H9 (cell line): ENCODE measurements around the gene NCAM1. TPM values are rescaled to one million over a fixed set of nuclear protein-coding genes. Genes with fewer than 3 reads are reported as not detected.

Experiments
- DNase-seq: peaks from one replicate; pipeline ENCODE4 v3.0.0-alpha.2; 2017
- H2AFZ ChIP-seq: one replicate; pipeline ENCODE4 v1.6.1; 2013; ENCODE audit warnings: mild to moderate bottlenecking, low read length, control low read depth, moderate library complexity
- H2AK5ac ChIP-seq: 2 replicates; pipeline ENCODE4 v1.6.1; 2013; ENCODE audit warnings: low read length, control low read depth, mixed read lengths; ENCODE audit not compliant: insufficient read length
- H2BK120ac ChIP-seq: one replicate; pipeline ENCODE4 v1.6.1; 2013; ENCODE audit warnings: low read depth, mild to moderate bottlenecking, low read length, control low read depth, inconsistent platforms; ENCODE audit not compliant: poor library complexity, severe bottlenecking
- H2BK12ac ChIP-seq: 2 replicates; pipeline ENCODE4 v1.6.1; 2013; ENCODE audit warnings: low read length, control low read depth, mixed read lengths, low read depth; ENCODE audit not compliant: insufficient read length
- H2BK15ac ChIP-seq: 2 replicates; pipeline ENCODE4 v1.6.1; 2013; ENCODE audit warnings: low read depth, low read length, control low read depth
- H2BK20ac ChIP-seq: one replicate; pipeline ENCODE4 v1.6.1; 2013; ENCODE audit warnings: low read depth, mild to moderate bottlenecking, low read length, control low read depth, inconsistent platforms; ENCODE audit not compliant: poor library complexity, severe bottlenecking
- H2BK5ac ChIP-seq: 2 replicates; pipeline ENCODE4 v1.6.1; 2013; ENCODE audit warnings: low read length, control low read depth, mixed read lengths; ENCODE audit not compliant: insufficient read length
- H3K14ac ChIP-seq: 2 replicates; pipeline ENCODE4 v1.6.1; 2013; ENCODE audit warnings: low read length, control low read depth; ENCODE audit not compliant: insufficient read depth
- H3K18ac ChIP-seq: 2 replicates; pipeline ENCODE4 v1.6.1; 2013; ENCODE audit warnings: low read depth, mild to moderate bottlenecking, mixed read lengths, low read length, control low read depth; ENCODE audit not compliant: insufficient read length
- H3K23ac ChIP-seq: 2 replicates; pipeline ENCODE4 v1.6.1; 2013; ENCODE audit warnings: low read length, control low read depth, mixed read lengths, low read depth; ENCODE audit not compliant: insufficient read length
- H3K23me2 ChIP-seq: 2 replicates; pipeline ENCODE4 v1.6.1; 2013; ENCODE audit warnings: low read depth, mild to moderate bottlenecking, mixed read lengths, low read length, control low read depth; ENCODE audit not compliant: insufficient read length, poor library complexity, severe bottlenecking
- H3K27ac ChIP-seq: 2 replicates; pipeline ENCODE4 v1.5.1; 2013; ENCODE audit warnings: low read length, control low read depth, mixed read lengths, low read depth; ENCODE audit not compliant: insufficient read length
- H3K27me3 ChIP-seq: 2 replicates; pipeline ENCODE4 v1.6.1; 2013; ENCODE audit warnings: low read length, control low read depth, inconsistent platforms; ENCODE audit not compliant: insufficient read depth
- H3K4ac ChIP-seq: 2 replicates; pipeline ENCODE4 v1.6.1; 2013; ENCODE audit warnings: low read depth, mild to moderate bottlenecking, control low read depth, inconsistent platforms, low read length, moderate library complexity
- H3K4me1 ChIP-seq: 2 replicates; pipeline ENCODE4 v1.6.1; 2013; ENCODE audit warnings: low read length, control low read depth, inconsistent platforms; ENCODE audit not compliant: insufficient read depth
- H3K4me2 ChIP-seq: 2 replicates; pipeline ENCODE4 v1.6.1; 2013; ENCODE audit warnings: low read length, control low read depth, mixed read lengths; ENCODE audit not compliant: insufficient read length, insufficient read depth
- H3K56ac ChIP-seq: 2 replicates; pipeline ENCODE4 v1.6.1; 2013; ENCODE audit warnings: low read depth, mild to moderate bottlenecking, mixed read lengths, low read length, control low read depth; ENCODE audit not compliant: insufficient read length
- H3K79me1 ChIP-seq: 2 replicates; pipeline ENCODE4 v1.6.1; 2013; ENCODE audit warnings: low read depth, mild to moderate bottlenecking, moderate library complexity, low read length, control low read depth, inconsistent platforms; ENCODE audit not compliant: insufficient read depth, poor library complexity, severe bottlenecking
- H3K79me2 ChIP-seq: 2 replicates; pipeline ENCODE4 v1.6.1; 2013; ENCODE audit warnings: low read length, control low read depth, inconsistent platforms; ENCODE audit not compliant: insufficient read depth
- H3K9ac ChIP-seq: 2 replicates; pipeline ENCODE4 v1.6.1; 2013; ENCODE audit warnings: low read length, control low read depth, mixed read lengths; ENCODE audit not compliant: insufficient read length; ENCODE audit errors: extremely low read depth
- H3K9me3 ChIP-seq: one replicate; pipeline ENCODE4 v1.6.1; 2013; ENCODE audit warnings: low read depth, low read length, inconsistent platforms; ENCODE audit not compliant: control insufficient read depth
- H3T11ph ChIP-seq: one replicate; pipeline ENCODE4 v1.6.1; 2013; ENCODE audit warnings: mild to moderate bottlenecking, low read length, control low read depth, inconsistent platforms
- H4K20me1 ChIP-seq: one replicate; pipeline ENCODE4 v1.6.1; 2013; ENCODE audit not compliant: control insufficient read depth, insufficient read length, insufficient read depth
- H4K5ac ChIP-seq: 2 replicates; pipeline ENCODE4 v1.6.1; 2013; ENCODE audit warnings: low read depth, mild to moderate bottlenecking, mixed read lengths, low read length, control low read depth; ENCODE audit not compliant: insufficient read length
- H4K8ac ChIP-seq: replicated peaks from 2 replicates; pipeline ENCODE4 v1.6.1; 2013; ENCODE audit warnings: low read length, control low read depth, mixed read lengths, low read depth; ENCODE audit not compliant: insufficient read length
- H4K91ac ChIP-seq: 2 replicates; pipeline ENCODE4 v1.6.1; 2013; ENCODE audit warnings: low read depth, mild to moderate bottlenecking, moderate library complexity, mixed read lengths, low read length, control low read depth; ENCODE audit not compliant: insufficient read length
- H3K27ac Mint-ChIP-seq, 3 experiments: 2 replicates in 2 of 3; 3 replicates in 1 of 3; pipeline ENCODE4 v1.8.0; 2020 to 2021; ENCODE audit warnings: mixed read lengths in 3 of 3, mild to moderate bottlenecking in 1 of 3, moderate library complexity in 1 of 3
- H3K27me3 Mint-ChIP-seq: 2 replicates; pipeline ENCODE4 v1.8.0; 2021; ENCODE audit warnings: low read depth, mild to moderate bottlenecking, moderate library complexity, mixed read lengths
- H3K36me3 Mint-ChIP-seq, 3 experiments: 2 replicates in 2 of 3; 3 replicates in 1 of 3; pipeline ENCODE4 v1.8.0; 2020 to 2021; ENCODE audit warnings: low read depth in 3 of 3, mixed read lengths in 3 of 3; ENCODE audit not compliant: insufficient read depth in 1 of 3
- H3K4me1 Mint-ChIP-seq, 2 experiments: 2 replicates each; pipeline ENCODE4 v1.8.0; 2020; ENCODE audit warnings: mixed read lengths in 2 of 2
- H3K4me3 Mint-ChIP-seq, 2 experiments: 2 replicates in 1 of 2; 3 replicates in 1 of 2; pipeline ENCODE4 v1.8.0; 2020 to 2021; ENCODE audit warnings: mild to moderate bottlenecking in 2 of 2, mixed read lengths in 2 of 2, moderate library complexity in 1 of 2
- H3K9me3 Mint-ChIP-seq, 2 experiments: 2 replicates in 1 of 2; 3 replicates in 1 of 2; pipeline ENCODE4 v1.8.0; 2020; ENCODE audit warnings: mild to moderate bottlenecking in 2 of 2, mixed read lengths in 2 of 2, moderate library complexity in 1 of 2
- CTCF ChIP-seq: fragments of 200-600 bp; sonication (generic); conservative IDR thresholded peaks from 3 replicates; pipeline ENCODE4 v1.8.0; 2021; ENCODE audit warnings: antibody characterized with exemption, mild to moderate bottlenecking
- WGBS: extraction: QIAGEN DNeasy Blood & Tissue Kit; methylation state at CpG from one replicate; pipeline ENCODE4 v1.1.7; 2013; ENCODE audit warnings: missing lambda C conversion rate, low lambda C conversion rate, mixed read lengths; ENCODE audit not compliant: insufficient read length; ENCODE audit errors: extremely low coverage; 5-methylcytosine and 5-hydroxymethylcytosine counted together
- total RNA-seq: library from RNA; stranded (reverse); gene quantifications from 2 replicates; pipeline ENCODE4 v1.2.1, GENCODE V29; 2021

The NCAM1 gene
- total RNA-seq, 1 experiment from 2014 or later: 2.5 TPM

GRCh38 chr11:112975493-112975892 is 14.3 kb downstream of the NCAM1 start:
- TF ChIP-seq CTCF: no peak
- H3K9me3 ChIP-seq: no peaks in the 10 kb centered on the region
- no peak overlapping the region for H3K9ac ChIP-seq
- H2BK5ac ChIP-seq: no peak overlapping the region
- no peaks in the 10 kb centered on the region for H3K79me2 ChIP-seq
- H4K91ac ChIP-seq: no peak overlapping the region
- no CpG with 5 or more reads among the region's 2 CpGs for WGBS
- no peaks in the 10 kb centered on the region for H3K23me2 ChIP-seq
- no peak overlapping the region for H3K14ac ChIP-seq
- H3K23ac ChIP-seq: no peak overlapping the region
- H3K56ac ChIP-seq: no peak overlapping the region
- Mint-ChIP-seq H3K4me1 (peaks cover 12 to 13% of the 10 kb centered on the region in 2 experiments), H3K4me3 (no peak overlapping the region), H3K27ac (no peak overlapping the region), H3K36me3 (no peaks in the 10 kb centered on the region), H3K27me3 (no peaks in the 10 kb centered on the region), H3K9me3 (no peaks in the 10 kb centered on the region)
- H2BK12ac ChIP-seq: no peak overlapping the region
- H2BK20ac ChIP-seq: no peak overlapping the region
- no peak overlapping the region for H3T11ph ChIP-seq
- H3K4ac ChIP-seq: no peak overlapping the region
- no peaks in the 10 kb centered on the region for H4K20me1 ChIP-seq
- no peak overlapping the region for H2AFZ ChIP-seq
- no peaks in the 10 kb centered on the region; the same call in 1 of the 2 replicates for H3K4me1 ChIP-seq
- H2AK5ac ChIP-seq: no peak overlapping the region
- no peak overlapping the region for H4K5ac ChIP-seq
- no peak for DNase-seq
- no peak overlapping the region for H3K18ac ChIP-seq
- H2BK15ac ChIP-seq: no peak overlapping the region
- H2BK120ac ChIP-seq: no peak overlapping the region
- H3K79me1 ChIP-seq: no peaks in the 10 kb centered on the region
- no peaks in the 10 kb centered on the region for H3K27me3 ChIP-seq
- no peak overlapping the region for H3K27ac ChIP-seq
- H4K8ac ChIP-seq: no peak overlapping the region
- H3K4me2 ChIP-seq: no peak overlapping the region
